Measurements from ENCODE around the gene HIGD2B. TPM values are rescaled to one million over a fixed set of nuclear protein-coding genes. Genes with fewer than 3 reads are reported as not detected.
A peak's percentile ranks its signal among the peaks of the same experiment; 100 is the strongest.
"Not testable (repeated sequence)": the region's sequence is repeated elsewhere in the genome, so short reads cannot be mapped to it uniquely, and the experiment has no call there.

HIGD2B gene
- total and polyA plus RNA-seq, 12 donors = 0.10 TPM; not detected in 11

DNA sequence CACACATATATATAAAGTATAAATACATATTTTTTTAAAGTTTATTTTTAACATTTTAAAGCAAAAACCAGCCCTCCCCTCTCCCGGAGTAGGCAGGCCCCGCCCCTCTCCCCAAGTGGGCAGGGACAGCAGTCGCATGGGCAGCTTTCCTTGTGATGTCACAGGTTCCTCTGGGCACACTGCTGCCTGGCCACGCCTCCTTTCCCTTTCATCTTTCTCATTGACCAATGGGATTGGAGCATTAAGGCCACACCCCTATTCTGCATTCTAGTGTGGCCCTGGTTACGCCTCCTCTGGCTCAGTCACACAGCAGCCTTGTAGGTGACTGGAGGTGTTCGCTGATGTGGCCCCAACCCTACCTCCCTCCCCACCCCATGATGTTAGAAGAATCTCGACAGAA, 31.6 kb downstream of the HIGD2B start, which contains the start of gene GOLGA6B:
GOLGA6B (plus strand) TSS at position 301 of the 400 bp plus-strand sequence; CDS start at position 342, 41 bp downstream.
- H3K27me3 ChIP-seq; H3K27ac ChIP-seq; H3K36me3 ChIP-seq (replicated peaks in 1 of 2); intact Hi-C loops (cut with DNase I); H3K4me1 ChIP-seq (replicated peaks in 1 of 2); H3K9me3 ChIP-seq (replicated peaks in 1 of 3); DNase-seq; H3K4me3 ChIP-seq: not testable (repeated sequence)
- WGBS, 4 donors = no CpG with 5 or more reads among the region's 7 CpGs

DNA sequence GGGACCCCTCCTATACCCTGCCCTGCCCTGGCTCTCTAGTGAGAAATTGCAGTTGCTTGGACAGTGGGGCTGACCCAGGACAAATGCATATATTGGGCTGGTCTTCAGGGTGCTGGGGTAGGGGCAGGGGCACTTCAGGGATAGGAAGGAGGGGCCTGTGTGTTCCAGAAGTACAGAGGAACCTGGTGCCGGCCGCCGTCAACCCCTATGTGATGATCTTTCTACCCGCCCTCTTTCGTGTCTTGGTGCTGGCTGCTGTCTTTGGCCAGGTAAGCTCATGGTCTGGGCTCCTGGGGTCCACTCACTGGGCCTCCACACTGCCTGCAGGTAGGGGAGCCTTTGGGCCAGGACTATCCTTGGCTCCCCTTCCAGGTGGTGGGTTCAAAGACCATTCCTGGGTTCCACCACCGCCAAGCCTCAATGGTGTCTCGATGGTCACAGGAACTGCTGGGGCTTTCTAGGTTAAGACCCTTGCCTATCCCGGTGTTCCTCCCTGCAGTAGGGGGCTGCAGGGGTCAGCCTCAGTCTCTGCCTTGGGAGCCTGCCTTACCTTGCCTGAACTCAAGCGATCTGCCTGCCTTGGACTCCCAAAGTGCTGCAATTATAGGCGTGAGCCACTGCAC, 37.2 kb downstream of the HIGD2B start:
- H3K27me3 ChIP-seq; H3K4me1 ChIP-seq (replicated peaks in 1 of 2); H3K27ac ChIP-seq; DNase-seq; H3K4me3 ChIP-seq; intact Hi-C loops (cut with DNase I); H3K9me3 ChIP-seq (replicated peaks in 1 of 3); H3K36me3 ChIP-seq (replicated peaks in 1 of 2): not testable (repeated sequence)
- WGBS, 4 donors = 57 to 80% (median 78%) methylated on average over 3 to 8 of the region's 10 CpGs

DNA sequence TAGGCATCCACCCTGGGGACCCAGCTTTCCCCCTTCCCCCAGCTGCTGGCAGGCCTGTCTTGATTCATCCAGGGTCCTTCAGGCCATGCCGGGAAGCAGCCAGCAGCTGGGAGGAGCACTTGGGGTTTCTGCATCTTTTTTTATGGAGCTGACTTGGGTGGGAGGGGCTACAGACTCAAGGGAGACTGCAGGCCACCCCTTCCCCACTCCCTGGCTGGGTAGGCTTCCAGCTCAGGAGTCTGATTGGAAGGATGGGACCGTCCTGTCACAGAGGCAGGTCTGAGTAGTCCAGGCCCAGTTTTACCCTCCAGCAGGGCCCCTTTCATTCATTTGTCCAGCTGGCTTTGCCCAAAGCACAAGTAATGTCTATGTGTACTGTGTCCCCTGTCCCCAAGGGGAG, 43.7 kb downstream of the HIGD2B start:
- DNase-seq; H3K27ac ChIP-seq; H3K4me1 ChIP-seq (replicated peaks in 1 of 2); H3K27me3 ChIP-seq; H3K9me3 ChIP-seq (replicated peaks in 1 of 3); H3K4me3 ChIP-seq; intact Hi-C loops (cut with DNase I); H3K36me3 ChIP-seq (replicated peaks in 1 of 2): not testable (repeated sequence)
- WGBS, 4 donors = no CpG with 5 or more reads among the region's 2 CpGs

DNA sequence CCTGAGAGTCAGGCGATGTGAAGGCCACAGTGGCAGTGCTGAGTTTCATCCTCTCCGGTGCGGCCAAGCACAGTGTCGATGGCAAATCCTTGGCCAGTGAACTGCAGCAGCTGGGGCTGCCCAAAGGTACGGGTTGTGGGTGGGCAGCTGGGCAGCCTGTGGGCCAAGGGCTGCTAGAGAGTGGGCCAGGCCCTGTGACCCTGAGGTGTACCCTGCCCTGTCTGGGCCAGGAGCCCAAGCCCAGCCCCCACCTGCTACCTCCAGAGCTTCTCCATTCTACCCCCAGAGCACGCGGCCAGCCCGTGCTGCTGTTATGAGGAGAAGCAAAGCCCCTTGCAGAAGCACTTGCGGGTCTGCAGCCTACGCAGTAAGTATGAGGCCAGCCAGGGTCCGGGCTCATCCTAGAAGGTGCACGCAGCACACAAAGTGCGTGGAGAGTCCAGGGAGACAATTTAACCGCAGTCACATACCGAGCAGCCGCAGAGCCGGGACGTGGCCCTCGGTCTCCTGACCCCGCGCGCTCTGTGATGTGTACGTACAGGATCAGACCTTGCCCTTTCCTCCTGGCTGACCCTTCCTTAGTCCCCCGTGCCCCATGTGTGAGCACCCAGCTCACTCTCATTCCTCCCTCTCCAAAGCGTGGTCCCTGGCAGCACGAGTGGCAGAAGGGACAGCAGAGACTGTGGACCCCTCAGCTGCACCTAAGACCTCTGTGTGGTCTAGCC, 46.1 kb downstream of the HIGD2B start:
- H3K4me1 ChIP-seq (replicated peaks in 1 of 2); H3K27ac ChIP-seq; H3K36me3 ChIP-seq (replicated peaks in 1 of 2); intact Hi-C loops (cut with DNase I); H3K4me3 ChIP-seq; H3K27me3 ChIP-seq; H3K9me3 ChIP-seq (replicated peaks in 1 of 3); DNase-seq: not testable (repeated sequence)
- no CpG with 5 or more reads among the region's 26 CpGs for WGBS, 4 donors

DNA sequence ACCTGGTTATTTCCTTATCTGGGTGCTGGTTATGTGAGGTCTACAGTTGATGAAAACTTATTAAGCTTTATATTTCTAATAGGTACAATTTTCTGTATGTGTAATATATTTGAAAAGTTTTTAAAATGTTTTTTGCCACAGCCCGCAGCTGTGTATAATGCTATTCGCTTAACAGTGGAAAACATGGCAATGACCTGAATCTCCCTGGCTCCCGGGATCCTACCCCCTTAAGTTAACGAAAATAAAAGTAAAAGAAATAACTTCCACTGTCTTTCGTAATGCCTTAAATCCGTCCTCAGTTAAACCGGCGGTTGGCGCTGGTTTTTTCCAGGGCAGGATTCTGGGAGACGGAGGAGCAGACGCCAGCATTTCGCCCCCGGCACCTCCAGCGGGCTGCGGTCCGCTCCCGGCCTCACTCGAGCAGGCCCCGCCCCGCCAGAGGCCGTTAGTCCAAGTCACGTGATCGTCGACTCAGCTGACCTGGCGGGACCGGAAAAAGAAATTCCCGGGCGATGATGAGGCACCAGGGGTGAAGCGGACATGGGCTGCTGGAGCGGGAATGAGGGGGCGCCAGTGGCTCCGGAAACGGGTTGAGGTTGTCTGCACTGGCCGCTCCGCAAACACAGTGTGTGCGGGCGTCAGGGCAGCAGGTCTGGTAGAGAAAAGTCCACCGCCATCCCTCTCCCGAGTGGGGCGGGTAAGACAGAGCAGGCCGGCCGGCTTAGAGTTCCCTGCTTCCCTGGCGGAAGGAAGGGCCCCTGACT, 49.3 kb downstream of the HIGD2B start:
- Histone ChIP-seq H3K4me3 (peak overlapping the region in 1 of 4 donors; percentile 49), H3K27ac (peak overlapping the region in 1 of 5 donors; percentile 66)
- WGBS, 4 donors = 0% methylated on average over 18 to 19 of the region's 43 CpGs; no CpG with 5 or more reads in 2 of the 4 donors

DNA sequence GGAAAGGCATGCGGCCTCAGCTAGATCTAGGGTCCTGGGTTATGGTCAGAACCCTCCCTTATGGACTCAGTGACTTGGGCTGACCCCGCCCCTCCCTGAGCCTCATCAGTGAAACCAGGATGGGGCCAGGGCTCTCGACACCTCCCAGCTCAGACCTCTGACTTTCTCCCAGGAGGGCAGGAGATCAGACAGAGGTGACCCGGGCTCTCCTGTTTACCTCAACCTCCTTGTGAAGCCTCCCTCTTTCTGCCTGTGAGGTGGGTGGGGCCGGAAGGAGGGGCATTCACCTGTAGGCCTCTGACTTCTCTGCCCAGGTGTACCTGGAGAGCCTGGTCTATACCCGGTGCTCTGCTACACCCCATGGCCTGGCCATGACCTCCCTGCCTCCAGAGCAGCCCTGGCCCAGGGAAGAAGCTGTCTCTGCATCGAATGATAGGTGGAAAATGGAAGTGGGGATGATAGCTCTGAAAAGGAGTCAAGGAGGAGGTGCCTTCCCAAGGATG, 56.9 kb downstream of the HIGD2B start:
- H3K9me3 ChIP-seq (replicated peaks in 1 of 3); intact Hi-C loops (cut with DNase I); DNase-seq; H3K27ac ChIP-seq; H3K4me1 ChIP-seq (replicated peaks in 1 of 2); H3K27me3 ChIP-seq; H3K4me3 ChIP-seq; H3K36me3 ChIP-seq (replicated peaks in 1 of 2): not testable (repeated sequence)
- 73 to 87% (median 85%) methylated on average over 4 to 7 of the region's 7 CpGs for WGBS, 4 donors

More for the DNA sequence above, 49.3 kb downstream of the HIGD2B start:
- H3K27me3 ChIP-seq; H3K36me3 ChIP-seq (replicated peaks in 1 of 2); H3K4me1 ChIP-seq (replicated peaks in 1 of 2); H3K9me3 ChIP-seq (replicated peaks in 1 of 3); intact Hi-C loops (cut with DNase I): not testable (repeated sequence)
- peak; percentile 52 to 91 (median 80) for DNase-seq

DNA sequence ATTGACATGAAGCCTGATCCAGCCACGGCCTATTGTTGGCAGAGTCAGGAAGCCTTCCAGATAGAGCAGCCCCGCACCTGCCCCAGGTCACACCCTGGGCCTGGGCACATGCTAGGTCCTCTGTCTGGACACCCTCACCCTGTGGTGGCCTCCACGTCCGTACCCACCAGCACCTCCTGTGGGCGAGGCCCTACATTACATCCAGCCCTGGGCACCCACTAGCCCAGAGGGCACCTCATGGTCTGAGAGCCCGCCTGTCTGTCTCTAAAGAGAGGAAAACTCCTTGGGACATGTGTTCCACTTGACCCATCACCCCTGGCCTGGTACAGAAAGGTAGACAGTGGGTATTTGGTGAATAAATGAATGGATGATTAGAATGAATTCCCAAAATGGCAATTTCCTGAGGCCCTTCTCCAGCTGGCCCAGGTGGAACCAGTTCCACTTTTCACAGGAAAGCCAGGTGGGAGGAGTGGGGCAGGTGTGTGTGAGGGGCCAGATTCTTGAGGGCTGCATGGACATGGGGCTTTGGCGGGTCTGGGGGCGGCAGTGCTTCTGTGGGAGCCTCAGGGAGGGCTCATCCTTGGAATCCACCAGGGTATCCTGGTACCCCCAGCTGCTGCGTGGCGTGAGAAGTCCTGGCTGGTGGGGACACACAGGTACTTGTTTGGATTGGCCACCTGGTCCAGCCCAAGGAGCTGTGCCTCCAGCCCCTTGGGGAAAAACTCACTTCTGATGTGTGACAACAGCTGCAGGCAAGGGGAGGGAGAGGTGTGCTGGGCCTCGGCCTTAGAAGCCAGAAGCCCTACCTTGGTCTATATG, 57.5 kb downstream of the HIGD2B start:
- DNase-seq; H3K4me1 ChIP-seq (replicated peaks in 1 of 2); H3K4me3 ChIP-seq; H3K36me3 ChIP-seq (replicated peaks in 1 of 2); H3K27ac ChIP-seq; H3K27me3 ChIP-seq; H3K9me3 ChIP-seq (replicated peaks in 1 of 3); intact Hi-C loops (cut with DNase I): not testable (repeated sequence)
- 84 to 98% (median 89%) methylated on average over 7 to 11 of the region's 11 CpGs for WGBS, 4 donors

DNA sequence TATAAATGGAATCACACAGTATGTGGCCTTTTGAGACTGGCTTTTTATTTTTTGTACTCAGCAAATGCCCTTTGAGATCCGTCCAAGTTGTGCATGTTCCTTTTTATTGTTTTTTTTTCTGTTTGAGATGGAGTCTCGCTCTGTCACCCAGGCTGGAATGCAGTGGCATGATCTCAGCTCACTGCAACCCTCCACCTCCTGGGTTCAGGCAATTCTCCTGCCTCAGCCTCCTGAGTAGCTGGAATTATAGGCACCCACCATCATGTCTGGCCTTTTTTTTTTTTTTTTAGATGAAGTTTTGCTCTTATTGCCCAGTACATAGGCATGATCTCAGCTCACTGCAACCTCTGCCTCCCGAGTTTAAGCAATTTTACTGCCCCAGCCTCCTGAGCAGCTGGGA, 59.8 kb downstream of the HIGD2B start:
- DNase-seq; H3K9me3 ChIP-seq (replicated peaks in 1 of 3); H3K4me1 ChIP-seq (replicated peaks in 1 of 2); intact Hi-C loops (cut with DNase I); H3K4me3 ChIP-seq; H3K27me3 ChIP-seq; H3K27ac ChIP-seq; H3K36me3 ChIP-seq (replicated peaks in 1 of 2): not testable (repeated sequence)
- WGBS, 4 donors = 72 to 88% (median 80%) methylated on average over 3 of the region's 3 CpGs

Measured in adrenal gland (tissue), 12 donors.